Mesangial cell (primary cell): ENCODE measurements around the gene PAK5. TPM values are rescaled to one million over a fixed set of nuclear protein-coding genes. Genes with fewer than 3 reads are reported as not detected.

Experiments
- total RNA-seq: library from RNA; depleted of rRNA; stranded (reverse); fragments of >200 nt; gene quantifications from 2 replicates; pipeline ENCODE4 v1.2.3, GENCODE V29; 2015

The PAK5 gene
- total RNA-seq: not detected in 2 replicates

DNA sequence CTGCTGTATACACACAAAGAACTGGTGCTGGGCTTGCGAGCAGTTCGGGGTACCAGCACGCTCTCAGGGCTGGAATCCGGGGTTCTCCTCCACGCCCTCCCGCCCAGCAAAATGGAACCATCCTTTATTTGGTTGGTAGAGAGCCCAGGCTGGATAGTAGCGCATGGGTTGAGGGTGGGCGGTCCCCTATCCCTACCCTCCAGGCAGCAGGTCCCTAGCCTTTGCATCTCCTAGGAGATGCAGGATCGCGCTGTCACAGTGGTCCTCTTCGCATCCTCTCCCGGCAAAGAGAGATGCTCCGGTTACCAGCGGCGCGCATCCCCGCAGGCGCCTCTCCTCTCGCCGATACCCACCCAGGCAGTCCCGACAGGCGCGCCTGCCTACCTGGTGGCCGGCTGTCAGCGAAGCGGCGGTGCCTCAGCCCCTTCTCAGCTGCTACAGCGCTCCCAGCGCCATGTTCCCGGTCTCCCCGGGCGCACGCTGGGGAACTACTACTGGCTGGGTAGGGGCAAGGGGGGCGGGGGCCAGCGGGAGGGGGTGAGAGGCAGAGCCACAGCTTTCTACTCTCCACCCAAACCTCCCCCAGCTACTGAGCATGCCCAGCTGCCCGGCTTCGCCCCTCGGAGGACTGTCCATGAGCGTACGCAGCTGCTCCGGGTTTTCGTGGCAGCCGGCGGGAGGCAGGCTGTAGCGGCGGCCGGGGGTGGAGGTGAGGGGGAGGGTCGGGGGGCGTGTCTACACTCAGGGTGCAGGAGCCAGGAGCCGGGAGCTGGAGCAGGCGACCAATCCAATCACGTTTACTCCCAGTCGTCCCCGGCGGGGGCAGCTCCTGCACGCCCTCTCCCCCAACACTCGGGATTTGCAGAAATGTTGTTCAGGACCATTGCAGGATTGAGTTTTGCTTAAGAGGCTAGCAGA, at the start of gene PAK5:
PAK5 (minus strand) TSS at position 699 of the 918 bp plus-strand sequence. CDS start 194,748 bp downstream, outside the sequence.

DNA sequence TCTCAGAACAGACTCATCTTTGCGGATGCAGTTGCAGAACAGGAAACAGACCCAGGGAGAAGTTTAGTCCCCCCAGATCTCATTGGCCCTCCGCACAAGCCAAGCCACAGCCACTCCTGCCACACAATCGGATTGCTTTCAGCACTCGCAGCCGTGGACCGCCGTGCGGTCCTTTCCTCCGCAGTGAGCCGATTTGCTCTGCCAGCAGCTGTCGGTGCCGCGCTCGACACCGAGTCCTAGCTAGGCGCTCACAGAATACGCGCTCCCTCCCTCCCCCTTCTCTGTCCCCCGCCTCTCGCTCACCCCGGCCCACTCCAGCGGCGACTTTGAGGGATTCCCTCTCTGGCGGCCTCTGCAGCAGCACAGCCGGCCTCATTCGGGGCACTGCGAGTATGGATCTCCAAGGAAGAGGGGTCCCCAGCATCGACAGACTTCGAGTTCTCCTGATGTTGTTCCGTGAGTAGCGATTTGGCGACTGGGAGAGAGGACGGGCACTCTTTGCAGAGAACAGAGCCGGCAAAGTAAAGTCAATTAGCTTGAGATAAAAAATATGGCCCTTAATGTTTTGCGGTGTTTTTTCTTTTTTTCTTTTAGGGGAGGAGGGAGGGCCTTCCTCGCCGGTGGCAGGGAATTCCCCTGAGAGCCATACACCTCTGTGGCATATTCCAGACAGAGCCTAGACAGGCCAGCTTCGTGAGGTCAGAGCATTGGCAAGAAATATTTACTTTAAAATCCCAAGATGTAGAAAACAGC, 324.2 kb downstream of the PAK5 start, which contains the start of gene LAMP5:
LAMP5 (plus strand) TSS at position 130 of the 753 bp plus-strand sequence; CDS start at position 393, 263 bp downstream.

Other genes with a start within 250 kb of the PAK5 start
- gene ANKEF1, start 195.9 kb upstream of the PAK5 start, total RNA-seq: 1.1 and 3.2 TPM in 2 replicates